ENCODE data around the gene ACOT11. TPM values are rescaled to one million over a fixed set of nuclear protein-coding genes. Genes with fewer than 3 reads are reported as not detected.

Gene ACOT11
- total and polyA plus RNA-seq, 2 of the 13 experiments (the other 11 are each of a cell fraction or from before 2014, with no cell fraction given) = 2.6 to 3.3 TPM

DNA sequence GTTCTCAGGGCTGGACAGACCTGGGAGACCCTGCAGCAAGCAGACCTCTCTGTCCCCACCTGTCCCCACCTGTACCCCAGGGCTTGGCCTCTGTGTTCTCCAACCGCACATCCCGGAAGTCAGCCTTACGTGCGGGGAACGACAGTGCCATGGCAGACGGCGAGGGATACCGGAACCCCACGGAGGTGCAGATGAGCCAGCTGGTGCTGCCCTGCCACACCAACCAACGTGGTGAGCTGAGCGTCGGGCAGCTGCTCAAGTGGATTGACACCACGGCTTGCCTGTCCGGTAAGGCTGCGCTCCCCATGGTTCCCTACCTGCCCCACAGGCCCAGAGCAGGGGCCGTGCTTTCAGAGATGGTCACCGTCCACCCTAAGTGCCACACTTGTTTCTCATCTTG lies 36.5 kb downstream of the ACOT11 start:
- Histone ChIP-seq H3K4me3 (replicated peaks in 1 of 3; ENCODE audit: insufficient read depth in 1 of 3, low read depth in 2 of 3, low read length in 3 of 3) (no peak overlapping the region), H2AFZ (ENCODE audit: low read length) (no peak overlapping the region), H3K27me3 (ENCODE audit: control insufficient read depth in 1 of 2, insufficient read depth in 2 of 2, low read length in 2 of 2) (no peaks in the 10 kb centered on the region), H4K20me1 (ENCODE audit: insufficient read depth, low read length) (no peaks in the 10 kb centered on the region), H3K9me3 (ENCODE audit: low read length) (no peaks in the 10 kb centered on the region), H3K36me3 (replicated peaks in 1 of 2; ENCODE audit: control insufficient read depth in 1 of 2, insufficient read depth in 2 of 2, low read length in 2 of 2) (no peaks in the 10 kb centered on the region), H3K4me2 (ENCODE audit: low read depth, low read length) (no peak overlapping the region), H3K9ac (ENCODE audit: insufficient read depth, low read depth, low read length) (no peak overlapping the region), H3K4me1 (ENCODE audit: insufficient read depth, low read length) (peaks cover 28% of the 10 kb centered on the region), H3K27ac (ENCODE audit: extremely low read length, insufficient read depth, low read length) (no peak overlapping the region), H3K79me2 (ENCODE audit: insufficient read depth, low read length) (no peaks in the 10 kb centered on the region)
- in situ Hi-C loops (cut with HindIII; ENCODE audit: extremely low pct_ligation_motif_present, low pct_unique_long_range_greater_than_20kb) = no loop called here
- POLR2A ChIA-PET = no interaction called here
- WGBS (ENCODE audit: low lambda C conversion rate) = 94% methylated on average over 12 of the region's 17 CpGs
- BruUV-seq (replicated peaks) = no TSS peak
- DNase-seq (ENCODE audit: low spot score) = no peak
- intact Hi-C loops (cut with micrococcal nuclease; ENCODE audit: unreplicated experiment) = no loop called here
- FAIRE-seq = no peak
- ATAC-seq = no peak
- CTCF ChIA-PET (ENCODE audit: low intra/inter-chr PET ratio, low total read pairs) = no interaction called here
- TF ChIP-seq ZNF496 (CRISPR knock-in tag; IDR thresholded peaks at IDR 0.05; ENCODE audit: insufficient replicate concordance) (no peak), TBL1XR1 (IDR thresholded peaks at IDR 0.05; ENCODE audit: borderline replicate concordance, low read length, partially characterized antibody) (no peak), HNRNPK (IDR thresholded peaks at IDR 0.05; ENCODE audit: low read depth, low read length, poor library complexity, severe bottlenecking) (no peak), MZF1 (CRISPR knock-in tag; IDR thresholded peaks at IDR 0.05; ENCODE audit: borderline replicate concordance) (no peak), KDM4B (CRISPR knock-in tag; IDR thresholded peaks at IDR 0.05) (no peak), IRX3 (CRISPR knock-in tag; IDR thresholded peaks at IDR 0.05; ENCODE audit: borderline replicate concordance, low read depth) (no peak), SRY (CRISPR knock-in tag; IDR thresholded peaks at IDR 0.05) (no peak), ZNF777 (CRISPR knock-in tag; IDR thresholded peaks at IDR 0.05) (no peak), GABPB1 (CRISPR knock-in tag; IDR thresholded peaks at IDR 0.05) (no peak), REL (CRISPR knock-in tag; conservative IDR thresholded peaks at IDR 0.05) (no peak), ZNF263 (CRISPR knock-in tag; IDR thresholded peaks at IDR 0.05) (no peak), ATF7-NPFF (CRISPR knock-in tag; IDR thresholded peaks at IDR 0.05; ENCODE audit: low read depth) (no peak), ZNF883 (CRISPR knock-in tag; IDR thresholded peaks at IDR 0.05; ENCODE audit: not compliant biosample characterization) (no peak)
- TF ChIP-seq, protein P1, sequence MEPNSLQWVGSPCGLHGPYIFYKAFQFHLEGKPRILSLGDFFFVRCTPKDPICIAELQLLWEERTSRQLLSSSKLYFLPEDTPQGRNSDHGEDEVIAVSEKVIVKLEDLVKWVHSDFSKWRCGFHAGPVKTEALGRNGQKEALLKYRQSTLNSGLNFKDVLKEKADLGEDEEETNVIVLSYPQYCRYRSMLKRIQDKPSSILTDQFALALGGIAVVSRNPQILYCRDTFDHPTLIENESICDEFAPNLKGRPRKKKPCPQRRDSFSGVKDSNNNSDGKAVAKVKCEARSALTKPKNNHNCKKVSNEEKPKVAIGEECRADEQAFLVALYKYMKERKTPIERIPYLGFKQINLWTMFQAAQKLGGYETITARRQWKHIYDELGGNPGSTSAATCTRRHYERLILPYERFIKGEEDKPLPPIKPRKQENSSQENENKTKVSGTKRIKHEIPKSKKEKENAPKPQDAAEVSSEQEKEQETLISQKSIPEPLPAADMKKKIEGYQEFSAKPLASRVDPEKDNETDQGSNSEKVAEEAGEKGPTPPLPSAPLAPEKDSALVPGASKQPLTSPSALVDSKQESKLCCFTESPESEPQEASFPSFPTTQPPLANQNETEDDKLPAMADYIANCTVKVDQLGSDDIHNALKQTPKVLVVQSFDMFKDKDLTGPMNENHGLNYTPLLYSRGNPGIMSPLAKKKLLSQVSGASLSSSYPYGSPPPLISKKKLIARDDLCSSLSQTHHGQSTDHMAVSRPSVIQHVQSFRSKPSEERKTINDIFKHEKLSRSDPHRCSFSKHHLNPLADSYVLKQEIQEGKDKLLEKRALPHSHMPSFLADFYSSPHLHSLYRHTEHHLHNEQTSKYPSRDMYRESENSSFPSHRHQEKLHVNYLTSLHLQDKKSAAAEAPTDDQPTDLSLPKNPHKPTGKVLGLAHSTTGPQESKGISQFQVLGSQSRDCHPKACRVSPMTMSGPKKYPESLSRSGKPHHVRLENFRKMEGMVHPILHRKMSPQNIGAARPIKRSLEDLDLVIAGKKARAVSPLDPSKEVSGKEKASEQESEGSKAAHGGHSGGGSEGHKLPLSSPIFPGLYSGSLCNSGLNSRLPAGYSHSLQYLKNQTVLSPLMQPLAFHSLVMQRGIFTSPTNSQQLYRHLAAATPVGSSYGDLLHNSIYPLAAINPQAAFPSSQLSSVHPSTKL (CRISPR knock-in tag; IDR thresholded peaks at IDR 0.05) = no peak
- TF ChIP-seq, protein P2, sequence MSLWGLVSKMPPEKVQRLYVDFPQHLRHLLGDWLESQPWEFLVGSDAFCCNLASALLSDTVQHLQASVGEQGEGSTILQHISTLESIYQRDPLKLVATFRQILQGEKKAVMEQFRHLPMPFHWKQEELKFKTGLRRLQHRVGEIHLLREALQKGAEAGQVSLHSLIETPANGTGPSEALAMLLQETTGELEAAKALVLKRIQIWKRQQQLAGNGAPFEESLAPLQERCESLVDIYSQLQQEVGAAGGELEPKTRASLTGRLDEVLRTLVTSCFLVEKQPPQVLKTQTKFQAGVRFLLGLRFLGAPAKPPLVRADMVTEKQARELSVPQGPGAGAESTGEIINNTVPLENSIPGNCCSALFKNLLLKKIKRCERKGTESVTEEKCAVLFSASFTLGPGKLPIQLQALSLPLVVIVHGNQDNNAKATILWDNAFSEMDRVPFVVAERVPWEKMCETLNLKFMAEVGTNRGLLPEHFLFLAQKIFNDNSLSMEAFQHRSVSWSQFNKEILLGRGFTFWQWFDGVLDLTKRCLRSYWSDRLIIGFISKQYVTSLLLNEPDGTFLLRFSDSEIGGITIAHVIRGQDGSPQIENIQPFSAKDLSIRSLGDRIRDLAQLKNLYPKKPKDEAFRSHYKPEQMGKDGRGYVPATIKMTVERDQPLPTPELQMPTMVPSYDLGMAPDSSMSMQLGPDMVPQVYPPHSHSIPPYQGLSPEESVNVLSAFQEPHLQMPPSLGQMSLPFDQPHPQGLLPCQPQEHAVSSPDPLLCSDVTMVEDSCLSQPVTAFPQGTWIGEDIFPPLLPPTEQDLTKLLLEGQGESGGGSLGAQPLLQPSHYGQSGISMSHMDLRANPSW (CRISPR knock-in tag; IDR thresholded peaks at IDR 0.05; ENCODE audit: borderline replicate concordance) = no peak
- TF ChIP-seq, protein P3, sequence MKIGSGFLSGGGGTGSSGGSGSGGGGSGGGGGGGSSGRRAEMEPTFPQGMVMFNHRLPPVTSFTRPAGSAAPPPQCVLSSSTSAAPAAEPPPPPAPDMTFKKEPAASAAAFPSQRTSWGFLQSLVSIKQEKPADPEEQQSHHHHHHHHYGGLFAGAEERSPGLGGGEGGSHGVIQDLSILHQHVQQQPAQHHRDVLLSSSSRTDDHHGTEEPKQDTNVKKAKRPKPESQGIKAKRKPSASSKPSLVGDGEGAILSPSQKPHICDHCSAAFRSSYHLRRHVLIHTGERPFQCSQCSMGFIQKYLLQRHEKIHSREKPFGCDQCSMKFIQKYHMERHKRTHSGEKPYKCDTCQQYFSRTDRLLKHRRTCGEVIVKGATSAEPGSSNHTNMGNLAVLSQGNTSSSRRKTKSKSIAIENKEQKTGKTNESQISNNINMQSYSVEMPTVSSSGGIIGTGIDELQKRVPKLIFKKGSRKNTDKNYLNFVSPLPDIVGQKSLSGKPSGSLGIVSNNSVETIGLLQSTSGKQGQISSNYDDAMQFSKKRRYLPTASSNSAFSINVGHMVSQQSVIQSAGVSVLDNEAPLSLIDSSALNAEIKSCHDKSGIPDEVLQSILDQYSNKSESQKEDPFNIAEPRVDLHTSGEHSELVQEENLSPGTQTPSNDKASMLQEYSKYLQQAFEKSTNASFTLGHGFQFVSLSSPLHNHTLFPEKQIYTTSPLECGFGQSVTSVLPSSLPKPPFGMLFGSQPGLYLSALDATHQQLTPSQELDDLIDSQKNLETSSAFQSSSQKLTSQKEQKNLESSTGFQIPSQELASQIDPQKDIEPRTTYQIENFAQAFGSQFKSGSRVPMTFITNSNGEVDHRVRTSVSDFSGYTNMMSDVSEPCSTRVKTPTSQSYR (CRISPR knock-in tag; IDR thresholded peaks at IDR 0.05; ENCODE audit: borderline replicate concordance) = no peak

Data from HepG2 (cell line).